SU-DHL-6 (cell line): ENCODE data around the gene ABCA12.

ENCODE experiments used
- CTCF ChIP-seq: fragments of 200-600 bp; sonication (generic); IDR thresholded peaks from one replicate; pipeline ENCODE4 v1.5.1; 2017; ENCODE audit warnings: antibody characterized with exemption, mild to moderate bottlenecking, low read length, moderate library complexity; ENCODE audit not compliant: insufficient read depth, poor library complexity, severe bottlenecking
- EZH2phosphoT487 ChIP-seq: fragments of 200-600 bp; sonication (generic), shearing (Covaris generic); conservative IDR thresholded peaks from 2 replicates; pipeline ENCODE4 v1.6.1; 2018; ENCODE audit warnings: mild to moderate bottlenecking, antibody characterized with exemption, low read length, moderate library complexity, mixed read lengths

- TF ChIP-seq CTCF (no peak), EZH2phosphoT487 (no peak)
Measured at GRCh38 chr2:215140166-215140707, 1.8 kb upstream of the ABCA12 start.
